Neural progenitor cell (in vitro differentiated cells): ENCODE results near the gene ZFP3. TPM values are rescaled to one million over a fixed set of nuclear protein-coding genes. Genes with fewer than 3 reads are reported as not detected.
"Not testable (repeated sequence)": the region's sequence is repeated elsewhere in the genome, so short reads cannot be mapped to it uniquely, and the experiment has no call there.

Experiments used
- DNase-seq: peaks from one replicate; pipeline ENCODE4 v3.0.0-alpha.2; 2016; ENCODE audit warnings: low spot score
- H2AFZ ChIP-seq: fragments of 200-600 bp; sonication (generic); replicated peaks from 2 replicates; pipeline ENCODE4 v1.6.1; 2016; ENCODE audit warnings: antibody characterized with exemption
- H3F3A ChIP-seq: fragments of 200-600 bp; sonication (generic); 2 replicates; pipeline ENCODE4 v1.6.1; 2016; ENCODE audit warnings: antibody characterized with exemption, low read depth
- H3K27ac ChIP-seq: fragments of 200-600 bp; sonication (generic); 2 replicates; pipeline ENCODE4 v1.5.1; 2016; ENCODE audit warnings: mild to moderate bottlenecking
- H3K27me3 ChIP-seq: fragments of 200-600 bp; sonication (generic); 2 replicates; pipeline ENCODE4 v1.6.1; 2016; ENCODE audit warnings: mild to moderate bottlenecking, moderate library complexity
- H3K36me3 ChIP-seq: fragments of 200-600 bp; sonication (generic); 2 replicates; pipeline ENCODE4 v1.5.1; 2016
- H3K4me1 ChIP-seq: fragments of 200-600 bp; sonication (generic); 2 replicates; pipeline ENCODE4 v1.6.1; 2016; ENCODE audit warnings: mixed run types
- H3K4me2 ChIP-seq: fragments of 200-600 bp; sonication (generic); 2 replicates; pipeline ENCODE4 v1.6.1; 2016
- H3K4me3 ChIP-seq: fragments of 200-600 bp; sonication (generic); 2 replicates; pipeline ENCODE4 v1.5.1; 2016
- H3K79me2 ChIP-seq: fragments of 200-600 bp; sonication (generic); 2 replicates; pipeline ENCODE4 v1.6.1; 2016; ENCODE audit warnings: low read depth
- H3K9ac ChIP-seq: fragments of 200-600 bp; sonication (generic); 2 replicates; pipeline ENCODE4 v1.6.1; 2016
- H3K9me3 ChIP-seq: fragments of 200-600 bp; sonication (generic); 2 replicates; pipeline ENCODE4 v1.5.1; 2016; ENCODE audit warnings: low read depth
- H4K20me1 ChIP-seq: fragments of 200-600 bp; sonication (generic); 2 replicates; pipeline ENCODE4 v1.6.1; 2016; ENCODE audit warnings: low read depth
- H3K27ac Mint-ChIP-seq: 3 replicates; pipeline ENCODE4 v1.8.0; 2021; ENCODE audit warnings: mixed read lengths
- H3K27me3 Mint-ChIP-seq: 2 replicates; pipeline ENCODE4 v1.8.0; 2022; ENCODE audit warnings: low read depth, mild to moderate bottlenecking, inconsistent platforms, moderate library complexity, mixed read lengths; ENCODE audit not compliant: insufficient read depth
- H3K36me3 Mint-ChIP-seq: 3 replicates; pipeline ENCODE4 v1.8.0; 2021; ENCODE audit warnings: mixed read lengths
- H3K4me1 Mint-ChIP-seq: 3 replicates; pipeline ENCODE4 v1.8.0; 2021; ENCODE audit warnings: mixed read lengths
- H3K4me3 Mint-ChIP-seq: 3 replicates; pipeline ENCODE4 v1.8.0; 2021; ENCODE audit warnings: mild to moderate bottlenecking, moderate library complexity, mixed read lengths
- H3K9me3 Mint-ChIP-seq: 3 replicates; pipeline ENCODE4 v1.8.0; 2020; ENCODE audit warnings: mixed read lengths
- CTCF ChIP-seq: fragments of 200-600 bp; sonication (generic); IDR thresholded peaks from 2 replicates; pipeline ENCODE4 v1.5.1; 2017; ENCODE audit warnings: antibody characterized with exemption, mild to moderate bottlenecking
- EZH2 ChIP-seq: fragments of 200-600 bp; sonication (generic); IDR thresholded peaks from 2 replicates; pipeline ENCODE4 v1.6.1; 2017; ENCODE audit warnings: antibody characterized with exemption, mild to moderate bottlenecking, moderate library complexity
- EZH2phosphoT487 ChIP-seq: fragments of 200-600 bp; sonication (generic); IDR thresholded peaks from 2 replicates; pipeline ENCODE4 v1.6.1; 2017; ENCODE audit warnings: antibody characterized with exemption
- total RNA-seq: library from RNA; depleted of rRNA; stranded (reverse); fragments of >200 nt; gene quantifications from 2 replicates; pipeline ENCODE4 v1.2.3, GENCODE V29; 2015; ENCODE audit warnings: low replicate concordance

ZFP3 gene
- total RNA-seq, 1 donor from 2014 or later: 0.34 TPM

DNA sequence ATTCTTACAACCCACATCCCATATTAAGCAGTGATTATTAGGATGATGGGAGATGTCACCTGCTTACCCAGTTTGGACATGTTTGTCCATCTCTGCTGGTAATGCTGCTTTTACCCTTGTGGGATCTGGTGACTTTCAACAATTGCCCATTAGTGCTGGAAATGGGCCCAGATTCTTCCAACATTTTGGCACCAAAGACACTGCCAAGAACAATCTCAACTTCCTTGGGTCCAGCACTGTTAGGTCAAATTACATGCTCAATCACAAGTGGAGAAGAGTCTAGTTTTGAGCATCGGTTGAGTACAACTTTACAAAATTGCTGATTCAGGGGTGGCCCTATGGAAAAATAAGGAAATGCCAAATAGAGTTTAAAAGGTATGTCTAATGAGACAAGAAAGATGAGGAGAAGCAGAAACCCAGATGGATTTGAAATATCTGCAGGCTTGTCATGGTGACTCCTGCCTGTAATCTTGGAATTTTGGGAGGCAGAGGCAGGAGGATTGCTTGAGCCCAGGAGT is 13.0 kb upstream of the ZFP3 start:
- TF ChIP-seq CTCF: no peak
- no peak for TF ChIP-seq EZH2phosphoT487
- TF ChIP-seq EZH2: no peak
- Mint-ChIP-seq H3K27ac (no peak overlapping the region), H3K4me1 (no peaks in the 10 kb centered on the region), H3K4me3 (no peak overlapping the region), H3K27me3 (peaks cover 2% of the 10 kb centered on the region), H3K9me3 (no peaks in the 10 kb centered on the region), H3K36me3 (no peaks in the 10 kb centered on the region)
- DNase-seq: no peak
- no peaks in the 10 kb centered on the region for H3F3A ChIP-seq
- no peaks in the 10 kb centered on the region for H3K36me3 ChIP-seq
- no peak overlapping the region for H3K9ac ChIP-seq
- no peaks in the 10 kb centered on the region for H3K4me1 ChIP-seq
- H3K4me2 ChIP-seq: no peak overlapping the region
- no peaks in the 10 kb centered on the region for H3K79me2 ChIP-seq
- no peak overlapping the region for H3K4me3 ChIP-seq
- no peaks in the 10 kb centered on the region for H3K9me3 ChIP-seq
- H2AFZ ChIP-seq: no peak overlapping the region
- H4K20me1 ChIP-seq: no peaks in the 10 kb centered on the region
- H3K27ac ChIP-seq: no peak overlapping the region
- H3K27me3 ChIP-seq: no peaks in the 10 kb centered on the region

DNA sequence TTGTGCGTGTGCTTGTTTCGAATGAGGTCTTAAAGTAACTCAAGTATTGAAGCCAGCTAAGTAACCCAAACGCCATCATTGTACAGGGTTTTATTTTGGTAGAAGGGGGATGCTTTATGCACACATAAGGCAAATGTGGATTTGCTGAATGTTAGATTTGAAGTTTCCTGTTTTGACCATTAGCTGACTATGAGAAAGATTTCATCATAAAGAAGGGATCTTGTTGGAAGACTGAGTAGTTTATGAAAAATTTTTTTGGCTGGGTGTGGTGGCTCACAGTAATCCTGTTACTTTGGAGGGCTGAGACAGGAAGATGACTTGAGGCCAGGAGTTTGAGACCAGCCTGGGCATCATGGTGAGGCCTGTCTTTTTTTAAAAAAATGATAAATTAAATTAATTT is 10.0 kb upstream of the ZFP3 start:
- no peaks in the 10 kb centered on the region for H3K36me3 Mint-ChIP-seq
- Histone ChIP-seq H3K4me2 (no peak overlapping the region), H3K79me2 (no peaks in the 10 kb centered on the region), H3K4me1 (no peaks in the 10 kb centered on the region), H3K4me3 (no peak overlapping the region), H3F3A (no peaks in the 10 kb centered on the region), H3K9me3 (no peaks in the 10 kb centered on the region), H3K27me3 (no peaks in the 10 kb centered on the region), H3K9ac (no peak overlapping the region), H4K20me1 (no peaks in the 10 kb centered on the region), H3K27ac (no peak overlapping the region), H3K36me3 (no peaks in the 10 kb centered on the region), H2AFZ (no peak overlapping the region)
- no peak overlapping the region for H3K4me3 Mint-ChIP-seq
- DNase-seq: no peak
- no peaks in the 10 kb centered on the region for H3K4me1 Mint-ChIP-seq
- no peak for TF ChIP-seq EZH2phosphoT487
- no peak for TF ChIP-seq EZH2
- TF ChIP-seq CTCF: no peak
- H3K27ac Mint-ChIP-seq: no peak overlapping the region
- no peaks in the 10 kb centered on the region for H3K27me3 Mint-ChIP-seq
- H3K9me3 Mint-ChIP-seq: no peaks in the 10 kb centered on the region

- H3K9me3 ChIP-seq: no peaks in the 10 kb centered on the region
- Mint-ChIP-seq H3K9me3 (peaks cover 2% of the 10 kb centered on the region), H3K4me1 (no peaks in the 10 kb centered on the region), H3K36me3 (no peaks in the 10 kb centered on the region), H3K27me3 (no peaks in the 10 kb centered on the region), H3K4me3 (no peak overlapping the region), H3K27ac (no peak overlapping the region)
- H2AFZ ChIP-seq: no peak overlapping the region
- H3K4me1 ChIP-seq: peaks cover 4% of the 10 kb centered on the region
- no peak for TF ChIP-seq EZH2
- no peak for TF ChIP-seq CTCF
- H3K79me2 ChIP-seq: no peaks in the 10 kb centered on the region
- no peak overlapping the region for H3K9ac ChIP-seq
- no peak for DNase-seq
- no peak overlapping the region for H3K4me2 ChIP-seq
- no peak overlapping the region for H3K4me3 ChIP-seq
- no peaks in the 10 kb centered on the region for H3K27me3 ChIP-seq
- no peaks in the 10 kb centered on the region for H3K36me3 ChIP-seq
- H4K20me1 ChIP-seq: no peaks in the 10 kb centered on the region
- H3K27ac ChIP-seq: no peak overlapping the region
- no peaks in the 10 kb centered on the region for H3F3A ChIP-seq
Measured at GRCh38 chr17:5069724-5070123, 8.5 kb upstream of the ZFP3 start.

GRCh38 chr17:5075472-5075871 is 2.8 kb upstream of the ZFP3 start:
- not testable (repeated sequence) for H3K4me3 ChIP-seq, DNase-seq, H3K4me2 ChIP-seq, H3K4me1 ChIP-seq, H3K36me3 Mint-ChIP-seq, H3K9ac ChIP-seq, H3K27ac Mint-ChIP-seq, H2AFZ ChIP-seq, H3K36me3 ChIP-seq, H3K4me3 Mint-ChIP-seq, H3K9me3 ChIP-seq, H4K20me1 ChIP-seq, H3F3A ChIP-seq, H3K27me3 ChIP-seq, H3K4me1 Mint-ChIP-seq, H3K27me3 Mint-ChIP-seq, H3K27ac ChIP-seq, H3K79me2 ChIP-seq
- peaks cover 13% of the 10 kb centered on the region for H3K9me3 Mint-ChIP-seq

DNA sequence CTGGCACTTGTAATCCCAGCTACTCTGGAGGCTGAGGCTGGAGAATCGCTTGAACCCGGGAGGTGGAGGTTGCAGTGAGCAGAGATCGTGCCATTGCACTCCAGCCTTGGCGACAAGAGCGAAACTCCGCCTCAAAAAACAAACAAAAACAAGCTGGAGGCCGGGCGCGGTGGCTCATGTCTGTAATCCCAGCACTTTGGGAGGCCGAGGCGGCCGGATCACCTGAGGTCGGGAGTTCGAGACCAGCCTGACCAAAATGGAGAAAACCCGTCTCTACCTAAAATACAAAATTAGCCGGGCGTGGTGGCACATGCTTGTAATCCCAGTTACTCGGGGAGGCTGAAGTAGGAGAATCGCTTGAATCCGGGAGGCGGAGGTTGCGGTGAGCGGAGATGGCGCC is 992 bp upstream of the ZFP3 start:
- not testable (repeated sequence) for H3F3A ChIP-seq, H3K36me3 ChIP-seq, H4K20me1 ChIP-seq, H3K27me3 ChIP-seq, H3K36me3 Mint-ChIP-seq, H3K9ac ChIP-seq, DNase-seq, H3K9me3 ChIP-seq, H3K27me3 Mint-ChIP-seq, H3K79me2 ChIP-seq, H3K4me1 ChIP-seq, H3K4me3 ChIP-seq, H3K27ac Mint-ChIP-seq, H2AFZ ChIP-seq, H3K4me3 Mint-ChIP-seq, H3K27ac ChIP-seq, H3K4me2 ChIP-seq, H3K4me1 Mint-ChIP-seq
- H3K9me3 Mint-ChIP-seq: peaks cover 13% of the 10 kb centered on the region
